Midbrain (tissue), 1 donor: Measurements from ENCODE around the gene TSSK2.
A peak's percentile ranks its signal among the peaks of the same experiment; 100 is the strongest.

ENCODE experiments used
- DNase-seq: peaks from one replicate; lab custom pipeline; 2025; lab: John Stamatoyannopoulos, UW

The TSSK2 gene

GRCh38 chr22:19106886-19107729 lies 24.0 kb upstream of the TSSK2 start:
- DNase-seq, result no peak

GRCh38 chr22:19107730-19108074 lies 23.4 kb upstream of the TSSK2 start:
- DNase-seq, result no peak

GRCh38 chr22:19108807-19109197 lies 22.3 kb upstream of the TSSK2 start:
- no peak for DNase-seq

GRCh38 chr22:19109198-19110063 lies 21.7 kb upstream of the TSSK2 start:
- DNase-seq, result no peak

DNA sequence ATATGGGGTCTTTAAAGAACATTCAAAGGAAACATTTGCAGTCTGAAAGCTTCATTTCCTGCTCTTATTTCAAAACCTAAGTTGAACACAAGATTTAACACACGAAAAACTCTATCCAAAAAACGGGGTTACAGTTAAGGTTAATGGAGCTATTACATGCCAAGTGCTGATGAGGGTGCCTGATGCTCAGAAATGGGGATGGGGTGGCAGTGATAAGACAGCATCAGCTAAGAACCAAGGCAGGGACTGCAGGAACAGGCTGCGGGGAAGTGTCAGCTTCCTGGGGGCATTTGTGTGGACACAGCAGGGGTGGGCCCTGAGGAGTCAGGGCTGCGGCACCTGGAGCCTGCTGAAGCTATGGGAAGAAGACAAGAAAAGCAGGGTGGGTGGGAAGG lies 21.0 kb upstream of the TSSK2 start:
- DNase-seq, result no peak

- DNase-seq, result no peak
Observed at GRCh38 chr22:19110646-19111045, 20.5 kb upstream of the TSSK2 start.

GRCh38 chr22:19111140-19111539 lies 20.0 kb upstream of the TSSK2 start:
- DNase-seq, result no peak

- no peak for DNase-seq
Observed at GRCh38 chr22:19111584-19111983, 19.5 kb upstream of the TSSK2 start.

GRCh38 chr22:19113429-19113828 lies 17.7 kb upstream of the TSSK2 start:
- no peak for DNase-seq

GRCh38 chr22:19114984-19115552 lies 16.0 kb upstream of the TSSK2 start:
- DNase-seq, result no peak

DNA sequence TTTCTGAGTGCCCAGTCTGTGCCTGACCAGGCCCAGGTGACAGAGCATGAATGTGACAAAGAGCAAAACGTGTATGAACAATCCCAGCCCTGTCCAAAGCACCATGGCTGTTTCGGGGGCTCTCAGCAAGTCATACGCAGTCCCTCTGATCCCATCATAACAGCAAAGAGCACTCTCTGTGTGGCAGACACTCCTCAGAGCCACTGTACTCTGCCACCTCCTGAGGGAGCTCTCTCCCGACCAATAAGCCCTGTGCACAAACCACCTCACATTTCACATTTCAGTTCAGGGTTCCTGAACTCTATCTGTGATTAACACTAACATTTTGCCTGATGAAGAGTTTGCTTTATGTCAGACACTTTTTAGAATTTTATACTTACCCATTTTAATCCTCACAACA lies 15.5 kb upstream of the TSSK2 start:
- peak; percentile 38 for DNase-seq

GRCh38 chr22:19117111-19117512 lies 14.0 kb upstream of the TSSK2 start:
- DNase-seq, result no peak

DNA sequence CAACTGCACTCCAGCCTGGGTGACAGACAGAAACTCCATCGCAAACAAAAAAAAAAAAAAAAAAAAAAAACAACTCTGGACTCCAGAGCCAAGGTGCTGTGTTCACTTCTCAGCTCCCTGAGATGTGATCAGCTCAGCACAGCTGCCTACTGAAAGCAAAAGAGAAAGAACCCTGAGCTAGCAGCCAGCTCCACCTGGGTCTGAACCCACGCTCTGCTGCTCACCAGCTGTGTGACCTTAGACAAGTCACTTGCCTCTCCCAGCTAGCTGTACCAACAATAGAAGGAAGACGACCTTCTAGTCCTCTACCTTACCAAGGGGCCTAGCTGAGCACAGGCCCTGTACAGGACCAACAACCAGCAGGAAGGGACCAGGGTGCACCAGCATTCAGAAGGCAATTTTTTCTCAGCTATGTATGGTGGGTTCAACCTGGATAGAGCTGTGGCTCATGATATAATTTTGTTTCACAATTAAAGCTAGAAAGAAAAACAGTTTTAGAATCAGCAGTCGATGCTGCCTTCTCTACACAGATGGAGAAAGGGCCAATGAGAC lies 12.7 kb upstream of the TSSK2 start:
- no peak for DNase-seq

GRCh38 chr22:19119949-19120348 lies 11.2 kb upstream of the TSSK2 start:
- no peak for DNase-seq

DNA sequence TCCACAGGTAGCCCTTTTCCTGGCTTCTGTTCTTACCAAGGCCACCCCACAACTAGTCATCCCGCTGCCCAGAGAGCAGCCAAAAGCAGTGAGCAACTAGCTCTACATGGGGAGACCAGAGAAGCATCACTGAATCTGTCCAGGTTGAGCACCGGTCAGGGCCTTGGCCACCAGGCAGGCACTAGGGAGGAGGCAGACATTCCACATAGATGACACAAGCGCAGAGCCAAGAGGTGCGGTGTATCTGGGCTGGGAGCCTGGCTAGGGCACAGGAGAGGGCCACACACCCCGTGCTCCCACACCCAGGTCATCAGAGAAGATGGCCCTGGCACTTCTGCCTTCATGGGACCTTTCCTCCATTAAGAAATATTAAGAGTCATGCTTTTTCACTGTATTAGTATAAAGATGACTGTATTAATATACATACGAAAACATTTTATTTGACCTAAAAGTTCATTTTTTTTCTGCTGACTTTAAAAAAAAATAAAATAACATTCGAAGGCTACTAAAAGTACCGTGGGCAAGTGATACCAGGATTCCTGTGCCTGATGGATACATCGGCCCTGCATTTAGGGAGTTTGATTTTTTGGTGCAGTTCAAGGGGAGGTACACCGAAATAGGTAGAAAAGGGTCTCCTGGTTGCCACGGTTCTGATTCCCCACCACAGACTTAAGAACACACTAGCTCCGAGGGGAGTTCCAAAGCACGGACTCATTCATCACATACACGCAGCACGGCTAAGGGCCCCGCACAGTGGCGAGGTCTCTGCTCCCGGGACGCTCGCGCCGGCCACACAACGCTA lies 10.1 kb upstream of the TSSK2 start:
- no peak for DNase-seq

- peak; percentile 20 for DNase-seq
Observed at GRCh38 chr22:19121631-19122142, 9.4 kb upstream of the TSSK2 start.

GRCh38 chr22:19122143-19122751 lies 8.9 kb upstream of the TSSK2 start, which contains the start of gene DGCR2:
DGCR2 (minus strand) TSS chr22:19122412; CDS start chr22:19122206, 206 bp downstream.
- DNase-seq, result peak; percentile 97

- DNase-seq, result no peak
Observed at GRCh38 chr22:19122752-19123492, 8.2 kb upstream of the TSSK2 start.

DNA sequence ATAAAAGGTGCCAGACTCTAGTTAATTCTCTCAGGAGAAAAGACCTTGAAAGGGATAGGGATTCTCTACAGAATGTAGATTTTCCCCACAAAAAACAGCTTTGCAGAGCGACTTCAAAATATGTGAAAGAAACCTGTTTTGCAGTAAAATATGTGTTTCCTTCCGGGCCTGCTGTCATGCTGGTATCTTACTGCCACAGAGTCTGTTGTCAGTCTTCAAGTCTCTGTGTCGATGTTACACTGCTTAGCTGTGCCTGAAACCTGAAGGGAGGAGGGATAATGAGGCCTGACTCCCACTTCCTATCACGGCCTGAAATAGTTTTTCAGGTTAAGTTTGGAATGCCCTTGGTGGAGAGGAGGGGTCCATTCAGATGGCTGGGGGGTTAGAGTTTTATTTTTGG lies 7.2 kb upstream of the TSSK2 start:
- no peak for DNase-seq

DNA sequence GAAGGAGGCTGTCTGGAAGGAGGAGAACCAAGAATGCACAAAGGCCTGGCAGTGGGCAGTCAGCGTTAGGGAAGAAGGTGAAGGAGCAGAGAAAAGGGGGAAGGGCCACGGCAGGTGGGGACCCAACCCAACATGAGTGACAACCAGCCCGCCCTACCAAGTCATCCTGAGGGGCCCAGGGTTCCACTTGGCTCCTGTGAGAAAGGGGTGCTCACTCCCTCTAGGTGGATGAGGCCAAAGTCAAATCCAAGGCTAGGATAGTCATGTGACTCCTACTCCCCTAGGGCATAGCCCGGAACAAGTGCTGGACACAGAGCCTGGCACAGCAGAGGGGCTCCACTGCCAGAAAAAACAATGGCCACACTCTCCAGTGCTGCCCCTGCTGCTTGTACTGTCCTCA lies 6.7 kb upstream of the TSSK2 start:
- peak; percentile 53 for DNase-seq
